AG04450 (cell line): ENCODE results near the gene CEP135. TPM values are rescaled to one million over a fixed set of nuclear protein-coding genes. Genes with fewer than 3 reads are reported as not detected.
"Not testable (repeated sequence)": the region's sequence is repeated elsewhere in the genome, so short reads cannot be mapped to it uniquely, and the experiment has no call there.

Experiments used
- CTCF ChIA-PET: fragments of 300-600, 350-600 bp; formaldehyde crosslinking; extraction: SDS; loops from one replicate; lab custom pipeline; 2022; ENCODE audit warnings: antibody characterized with exemption, inconsistent platforms; lab: Charles Lee
- POLR2A ChIA-PET: fragments of 350-600 bp; formaldehyde crosslinking; extraction: SDS; loops from one replicate; lab custom pipeline; 2021; ENCODE audit warnings: antibody characterized with exemption, inconsistent platforms; lab: Yijun Ruan, JAX
- DNase-seq: peaks from one replicate; pipeline ENCODE4 v3.0.0-alpha.2; 2011; ENCODE audit warnings: low read depth, low spot score
- H3K27ac ChIP-seq: one replicate; pipeline ENCODE4 v1.5.1; 2012; ENCODE audit warnings: low read depth, low read length, control low read depth
- H3K27me3 ChIP-seq: one replicate; pipeline ENCODE4 v1.6.0; 2012; ENCODE audit warnings: low read length; ENCODE audit not compliant: control insufficient read depth, insufficient read depth
- H3K4me3 ChIP-seq: 2 replicates; pipeline ENCODE4 v1.5.1; 2011; ENCODE audit warnings: mild to moderate bottlenecking, low read depth, low read length, control low read depth
- H3K9me3 ChIP-seq: 2 replicates; pipeline ENCODE4 v1.5.1; 2012; ENCODE audit warnings: low read length; ENCODE audit not compliant: control insufficient read depth, insufficient read depth
- CTCF ChIP-seq: IDR thresholded peaks from 2 replicates; pipeline ENCODE4 v1.5.1; 2011; ENCODE audit warnings: low read depth, low read length, control low read depth, inconsistent platforms
- polyA plus RNA-seq: library from polyadenylated mRNA; depleted of rRNA; stranded (reverse); fragments of >200 nt; gene quantifications from 2 replicates; pipeline ENCODE4 v1.2.3, GENCODE V29; 2011

Gene CEP135
- polyA plus RNA-seq, 1 experiment = 6.4 TPM

GRCh38 chr4:56066493-56066892 is 117.7 kb downstream of the CEP135 start:
- Histone ChIP-seq H3K9me3 (no peaks in the 10 kb centered on the region), H3K4me3 (no peak overlapping the region), H3K27ac (no peak overlapping the region), H3K27me3 (no peaks in the 10 kb centered on the region)
- CTCF ChIA-PET = no interaction called here
- POLR2A ChIA-PET = no interaction called here
- TF ChIP-seq CTCF = no peak
- DNase-seq = no peak

GRCh38 chr4:56067826-56068225 is 119.1 kb downstream of the CEP135 start:
- no peak overlapping the region for H3K4me3 ChIP-seq
- no peak for DNase-seq
- CTCF ChIA-PET = no interaction called here
- no peak overlapping the region for H3K27ac ChIP-seq
- TF ChIP-seq CTCF = no peak
- no peaks in the 10 kb centered on the region for H3K9me3 ChIP-seq
- H3K27me3 ChIP-seq = no peaks in the 10 kb centered on the region
- POLR2A ChIA-PET = no interaction called here

GRCh38 chr4:56072730-56073129 is 124.0 kb downstream of the CEP135 start:
- DNase-seq, H3K4me3 ChIP-seq, POLR2A ChIA-PET, CTCF ChIA-PET, H3K27ac ChIP-seq, H3K9me3 ChIP-seq, H3K27me3 ChIP-seq: not testable (repeated sequence)

GRCh38 chr4:56077676-56078075 is 128.9 kb downstream of the CEP135 start:
- ChIA-PET POLR2A (no interaction called here), CTCF (no interaction called here)
- no peak for TF ChIP-seq CTCF
- DNase-seq = no peak
- Histone ChIP-seq H3K9me3 (no peaks in the 10 kb centered on the region), H3K4me3 (no peak overlapping the region), H3K27ac (no peak overlapping the region), H3K27me3 (peaks cover 3% of the 10 kb centered on the region)

GRCh38 chr4:56078866-56079265 is 130.1 kb downstream of the CEP135 start:
- peaks cover 3% of the 10 kb centered on the region for H3K27me3 ChIP-seq
- H3K4me3 ChIP-seq = no peak overlapping the region
- no peak overlapping the region for H3K27ac ChIP-seq
- no peaks in the 10 kb centered on the region for H3K9me3 ChIP-seq
- no peak for TF ChIP-seq CTCF
- POLR2A ChIA-PET = no interaction called here
- no peak for DNase-seq
- CTCF ChIA-PET = no interaction called here

- no peak for TF ChIP-seq CTCF
- H3K4me3 ChIP-seq = no peak overlapping the region
- H3K27ac ChIP-seq = no peak overlapping the region
- ChIA-PET CTCF (no interaction called here), POLR2A (no interaction called here)
- H3K9me3 ChIP-seq = no peaks in the 10 kb centered on the region
- peaks cover 3% of the 10 kb centered on the region for H3K27me3 ChIP-seq
- DNase-seq = no peak
Observed at GRCh38 chr4:56080384-56080783, 131.6 kb downstream of the CEP135 start.
